Ascending aorta (tissue), 2 donors: Measurements from ENCODE around the gene HNF4A. TPM values are rescaled to one million over a fixed set of nuclear protein-coding genes. Genes with fewer than 3 reads are reported as not detected.

Experiments
- DNase-seq, 2 donors: peaks; one replicate each; pipeline ENCODE4 v3.0.0-alpha.2; 2019; ENCODE audit warnings: low spot score in 2 of 2
- H3K27ac ChIP-seq, 2 donors: fragments of 200-600 bp; sonication (generic); one replicate each; pipeline ENCODE4 v1.5.1; 2016 to 2017; ENCODE audit warnings: mild to moderate bottlenecking in 1 of 2
- H3K27me3 ChIP-seq: fragments of 200-600 bp; sonication (generic); one replicate; pipeline ENCODE4 v1.5.1; 2017
- H3K36me3 ChIP-seq, 2 donors: fragments of 200-600 bp; sonication (generic); one replicate each; pipeline ENCODE4 v1.5.1; 2016
- H3K4me1 ChIP-seq, 2 donors: fragments of 200-600 bp; sonication (generic); one replicate each; pipeline ENCODE4 v1.5.1; 2016 to 2017; ENCODE audit warnings: mild to moderate bottlenecking in 1 of 2
- H3K4me3 ChIP-seq, 2 donors: fragments of 200-600 bp; sonication (generic); one replicate each; pipeline ENCODE4 v1.5.1; 2016 to 2017; ENCODE audit warnings: mild to moderate bottlenecking in 1 of 2
- H3K9me3 ChIP-seq, 2 donors: fragments of 200-600 bp; sonication (generic); one replicate each; pipeline ENCODE4 v1.5.1; 2016
- CTCF ChIP-seq, 3 experiments: fragments of 200-600 bp in 2 of 3; fragments of 450-650 bp in 1 of 3; sonication (generic) in 2 of 3; IDR thresholded peaks; one replicate each; pipeline ENCODE4 v1.5.1; 2016 to 2019; ENCODE audit warnings: antibody characterized with exemption in 3 of 3, mild to moderate bottlenecking in 1 of 3, moderate library complexity in 1 of 3
- intact Hi-C: fragments of 100-400 bp; cut with DNase I; formaldehyde crosslinking; loops from one replicate; pipeline ENCODE4 v1.15.1; 2023
- total RNA-seq: library from RNA; depleted of rRNA; stranded (reverse); fragments of >200 nt; gene quantifications from one replicate; pipeline ENCODE4 v1.1.0, GENCODE V29; 2016

Gene HNF4A
- total RNA-seq, 1 donor from 2014 or later: not detected

DNA sequence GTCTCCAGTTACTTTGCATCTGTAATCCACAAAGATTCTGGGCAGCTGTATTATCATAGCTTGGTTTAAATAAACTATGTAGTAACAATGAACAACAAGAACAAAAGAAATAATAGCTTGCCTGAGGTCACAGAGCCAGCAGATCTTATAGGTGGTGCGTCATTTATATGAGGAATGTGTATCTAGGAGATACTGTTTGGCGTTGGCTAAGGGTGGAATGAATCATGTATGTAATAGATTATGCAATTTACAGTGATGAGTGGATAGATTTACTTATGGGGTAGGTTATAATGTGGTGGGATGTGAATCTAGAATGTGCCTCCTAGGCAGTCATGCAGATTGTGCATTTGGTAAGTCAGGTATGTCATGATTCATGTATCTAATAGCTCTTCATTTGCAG lies 42.8 kb downstream of the HNF4A start:
- Histone ChIP-seq H3K27me3 (no peaks in the 10 kb centered on the region), H3K4me1 (no peaks in the 10 kb centered on the region), H3K27ac (no peak overlapping the region), H3K4me3 (no peak overlapping the region), H3K36me3 (no peaks in the 10 kb centered on the region), H3K9me3 (no peaks in the 10 kb centered on the region)
- TF ChIP-seq CTCF (IDR thresholded peaks at IDR 0.05): no peak
- DNase-seq: no peak
- intact Hi-C loops: no loop called here

GRCh38 chr20:44399446-44399845 lies 43.9 kb downstream of the HNF4A start:
- Histone ChIP-seq H3K27ac (no peak overlapping the region), H3K36me3 (no peaks in the 10 kb centered on the region), H3K27me3 (no peaks in the 10 kb centered on the region), H3K4me3 (no peak overlapping the region), H3K4me1 (no peaks in the 10 kb centered on the region), H3K9me3 (no peaks in the 10 kb centered on the region)
- no peak for TF ChIP-seq CTCF (IDR thresholded peaks at IDR 0.05)
- DNase-seq: no peak
- intact Hi-C loops: no loop called here

DNA sequence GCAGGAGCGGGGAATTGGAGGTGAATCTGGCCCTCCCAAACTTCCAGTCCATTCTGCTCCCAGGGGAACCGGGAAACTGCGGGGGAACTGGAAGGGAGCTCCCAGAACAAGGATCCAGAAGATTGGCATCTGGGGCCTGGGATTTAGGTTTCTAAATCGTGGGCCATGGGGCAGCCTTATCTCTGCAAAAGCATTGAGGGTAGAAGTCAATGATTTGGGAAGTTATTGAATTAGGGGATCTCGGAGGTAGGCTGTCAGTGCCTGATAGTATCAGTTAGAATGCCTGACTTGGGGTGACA lies 45.1 kb downstream of the HNF4A start:
- Histone ChIP-seq H3K4me3 (no peak overlapping the region), H3K27me3 (no peaks in the 10 kb centered on the region), H3K36me3 (no peaks in the 10 kb centered on the region), H3K9me3 (no peaks in the 10 kb centered on the region), H3K27ac (no peak overlapping the region), H3K4me1 (no peaks in the 10 kb centered on the region)
- no peak for TF ChIP-seq CTCF (IDR thresholded peaks at IDR 0.05)
- intact Hi-C loops: no loop called here
- DNase-seq: no peak

DNA sequence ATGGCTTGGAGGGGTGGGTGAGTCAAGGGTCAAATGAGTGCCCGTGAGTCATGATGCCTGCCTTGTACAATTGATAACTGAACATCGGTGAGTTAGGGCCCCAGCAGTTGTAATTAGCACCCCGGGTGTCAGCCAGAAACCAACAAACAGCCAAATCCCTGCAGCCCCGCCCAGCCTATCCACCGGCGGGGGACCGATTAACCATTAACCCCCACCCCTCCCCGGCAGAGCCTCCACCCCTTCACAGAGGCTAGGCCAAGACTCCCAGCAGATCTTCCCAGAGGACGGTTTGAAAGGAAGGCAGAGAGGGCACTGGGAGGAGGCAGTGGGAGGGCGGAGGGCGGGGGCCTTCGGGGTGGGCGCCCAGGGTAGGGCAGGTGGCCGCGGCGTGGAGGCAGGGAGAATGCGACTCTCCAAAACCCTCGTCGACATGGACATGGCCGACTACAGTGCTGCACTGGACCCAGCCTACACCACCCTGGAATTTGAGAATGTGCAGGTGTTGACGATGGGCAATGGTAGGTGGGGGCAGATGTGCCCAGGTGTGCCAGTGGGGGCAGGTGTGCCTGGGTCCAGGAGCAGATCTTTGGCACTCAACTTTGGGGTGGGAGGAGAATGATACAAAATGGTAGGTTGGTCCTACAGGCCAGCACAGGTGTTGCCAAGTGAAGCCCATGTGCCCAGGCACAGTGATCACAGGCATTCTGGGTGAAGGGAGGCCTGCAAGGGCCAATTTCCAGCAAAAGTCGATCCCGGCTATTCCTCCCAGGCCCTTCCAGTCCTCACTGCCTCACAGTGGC lies 45.7 kb downstream of the HNF4A start:
- intact Hi-C loops: no loop called here
- no peaks in the 10 kb centered on the region for H3K36me3 ChIP-seq
- no peaks in the 10 kb centered on the region for H3K9me3 ChIP-seq
- H3K27ac ChIP-seq: no peak overlapping the region
- no peak for TF ChIP-seq CTCF (IDR thresholded peaks at IDR 0.05)
- no peak for DNase-seq
- no peaks in the 10 kb centered on the region for H3K27me3 ChIP-seq
- H3K4me1 ChIP-seq: no peaks in the 10 kb centered on the region
- H3K4me3 ChIP-seq: no peak overlapping the region

DNA sequence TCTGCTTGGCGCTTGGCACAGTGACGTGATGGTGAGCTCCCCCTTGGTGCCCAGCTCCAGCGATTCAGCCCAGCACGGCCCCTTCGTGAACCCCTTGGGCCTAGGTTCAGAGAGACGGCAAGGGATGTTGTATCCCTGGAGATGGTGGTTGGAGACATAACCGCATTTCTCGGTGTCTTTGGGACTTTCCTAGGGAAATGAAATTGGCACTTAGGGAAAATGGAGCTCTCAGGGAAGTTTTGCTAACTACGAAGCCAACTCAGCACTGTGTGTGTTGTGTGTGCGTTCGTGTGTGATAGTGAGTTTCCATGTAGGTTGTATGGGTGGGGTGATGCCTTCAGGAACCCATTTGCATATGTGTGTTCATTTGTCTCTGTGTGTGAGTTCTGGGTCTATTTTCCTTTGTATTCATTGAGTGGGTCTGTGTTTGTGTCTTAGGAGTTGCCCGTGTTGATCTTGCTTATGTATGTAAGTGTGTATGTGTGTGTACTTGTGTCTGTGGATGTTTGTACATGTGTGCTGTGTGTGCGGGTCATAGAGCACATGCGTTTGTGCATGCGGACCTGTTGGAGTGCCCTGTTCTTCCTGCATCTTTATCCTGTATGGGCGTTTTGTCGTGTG lies 46.4 kb downstream of the HNF4A start:
- H3K4me1 ChIP-seq: no peaks in the 10 kb centered on the region
- no peak for DNase-seq
- no peak overlapping the region for H3K27ac ChIP-seq
- H3K4me3 ChIP-seq: no peak overlapping the region
- no peaks in the 10 kb centered on the region for H3K27me3 ChIP-seq
- H3K9me3 ChIP-seq: no peaks in the 10 kb centered on the region
- intact Hi-C loops: no loop called here
- H3K36me3 ChIP-seq: no peaks in the 10 kb centered on the region
- no peak for TF ChIP-seq CTCF (IDR thresholded peaks at IDR 0.05)
